ENCODE data around the gene CCDC191.

The CCDC191 gene

GRCh38 chr3:114056130-114057010 lies at the start of gene CCDC191, which contains the start of gene QTRT2:
TSS of gene CCDC191 (minus strand) at chr3:114056526. CDS start at chr3:114056466, 60 bp downstream.
TSS of gene QTRT2 (plus strand) at chr3:114056737. CDS start at chr3:114065258, 8,521 bp downstream.
- H3K27ac ChIP-seq (ENCODE audit: low read length) = peak within 1 kb of the TSS; percentile 75
- H4K20me1 ChIP-seq (ENCODE audit: insufficient read depth, low read length) = no peaks in the 10 kb centered on the region
- peaks cover 32% of the 10 kb centered on the region for H3K4me1 ChIP-seq (ENCODE audit: insufficient read depth, low read length)
- peak; percentile 97 for ATAC-seq (ENCODE audit: insufficient read depth, low read depth)
- H2AFZ ChIP-seq (ENCODE audit: low read depth, low read length) = peak within 1 kb of the TSS; percentile 92
- H3K36me3 ChIP-seq (ENCODE audit: insufficient read depth, low read length) = 0 out of 2 replicates have a peak, but pooled peaks cover 5% of the 10 kb centered on the region
- H3K9me3 ChIP-seq (ENCODE audit: insufficient read depth, low read length, severe bottlenecking) = no peaks in the 10 kb centered on the region
- peak within 1 kb of the TSS; percentile 63 for H3K9ac ChIP-seq (ENCODE audit: low read depth, low read length)
- H3K4me3 ChIP-seq (ENCODE audit: low read depth in 1 of 2, low read length in 2 of 2) = peak within 1 kb of the TSS; percentile 69 to 72
- H3K27me3 ChIP-seq (ENCODE audit: insufficient read depth, low read length, poor library complexity) = no peaks in the 10 kb centered on the region
- TF ChIP-seq CTCF (IDR thresholded peaks at IDR 0.05; ENCODE audit: borderline replicate concordance, extremely low read depth, low read length, poor library complexity, severe bottlenecking) = no peak
- TF ChIP-seq EZH2 (IDR thresholded peaks at IDR 0.05; ENCODE audit: borderline replicate concordance, low read depth, low read length, severe bottlenecking) = no peak
- peaks cover 48% of the 10 kb centered on the region for H3K79me2 ChIP-seq (ENCODE audit: insufficient read depth, low read length)
- H3K4me2 ChIP-seq (ENCODE audit: insufficient read depth, low read length) = peak within 1 kb of the TSS; percentile 96
- peak; percentile 98 for DNase-seq

GRCh38 chr3:114104414-114104813 lies 48.1 kb upstream of the CCDC191 start:
- H2AFZ ChIP-seq (ENCODE audit: low read depth, low read length) = no peak overlapping the region
- DNase-seq (no peak), ATAC-seq (ENCODE audit: insufficient read depth, low read depth) (no peak)
- H3K4me3 ChIP-seq (ENCODE audit: low read depth in 1 of 2, low read length in 2 of 2) = no peak overlapping the region
- no peak overlapping the region for H3K4me2 ChIP-seq (ENCODE audit: insufficient read depth, low read length)
- H3K9me3 ChIP-seq (ENCODE audit: insufficient read depth, low read length, severe bottlenecking) = no peaks in the 10 kb centered on the region
- no peak overlapping the region for H3K9ac ChIP-seq (ENCODE audit: low read depth, low read length)
- H3K27me3 ChIP-seq (ENCODE audit: insufficient read depth, low read length, poor library complexity) = no peaks in the 10 kb centered on the region
- H3K36me3 ChIP-seq (ENCODE audit: insufficient read depth, low read length) = no peaks in the 10 kb centered on the region
- no peaks in the 10 kb centered on the region for H3K79me2 ChIP-seq (ENCODE audit: insufficient read depth, low read length)
- H3K27ac ChIP-seq (ENCODE audit: low read length) = no peak overlapping the region
- TF ChIP-seq EZH2 (IDR thresholded peaks at IDR 0.05; ENCODE audit: borderline replicate concordance, low read depth, low read length, severe bottlenecking) (no peak), CTCF (IDR thresholded peaks at IDR 0.05; ENCODE audit: borderline replicate concordance, extremely low read depth, low read length, poor library complexity, severe bottlenecking) (no peak)
- no peaks in the 10 kb centered on the region for H3K4me1 ChIP-seq (ENCODE audit: insufficient read depth, low read length)
- H4K20me1 ChIP-seq (ENCODE audit: insufficient read depth, low read length) = no peaks in the 10 kb centered on the region

GRCh38 chr3:114103858-114104257 lies 47.5 kb upstream of the CCDC191 start:
- Histone ChIP-seq H3K4me3 (ENCODE audit: low read depth in 1 of 2, low read length in 2 of 2) (no peak overlapping the region), H3K36me3 (ENCODE audit: insufficient read depth, low read length) (no peaks in the 10 kb centered on the region), H2AFZ (ENCODE audit: low read depth, low read length) (no peak overlapping the region), H3K9me3 (ENCODE audit: insufficient read depth, low read length, severe bottlenecking) (no peaks in the 10 kb centered on the region), H3K27me3 (ENCODE audit: insufficient read depth, low read length, poor library complexity) (no peaks in the 10 kb centered on the region), H3K4me2 (ENCODE audit: insufficient read depth, low read length) (no peak overlapping the region), H3K9ac (ENCODE audit: low read depth, low read length) (no peak overlapping the region), H4K20me1 (ENCODE audit: insufficient read depth, low read length) (no peaks in the 10 kb centered on the region), H3K79me2 (ENCODE audit: insufficient read depth, low read length) (no peaks in the 10 kb centered on the region), H3K27ac (ENCODE audit: low read length) (no peak overlapping the region), H3K4me1 (ENCODE audit: insufficient read depth, low read length) (no peaks in the 10 kb centered on the region)
- DNase-seq (no peak), ATAC-seq (ENCODE audit: insufficient read depth, low read depth) (no peak)
- TF ChIP-seq CTCF (IDR thresholded peaks at IDR 0.05; ENCODE audit: borderline replicate concordance, extremely low read depth, low read length, poor library complexity, severe bottlenecking) (no peak), EZH2 (IDR thresholded peaks at IDR 0.05; ENCODE audit: borderline replicate concordance, low read depth, low read length, severe bottlenecking) (no peak)
